MM.1S (cell line): Measurements from ENCODE around the gene VSX2.

Experiments used
- DNase-seq: peaks from one replicate; pipeline ENCODE4 v3.0.0-alpha.2; 2015
- H2AFZ ChIP-seq: fragments of 300-600 bp; sonication (generic); 2 replicates; pipeline ENCODE4 v1.6.0; 2016; ENCODE audit warnings: antibody characterized with exemption, low read length
- H3F3A ChIP-seq: fragments of 300-600 bp; sonication (generic); 2 replicates; pipeline ENCODE4 v1.6.1; 2016; ENCODE audit warnings: mild to moderate bottlenecking, antibody characterized with exemption, low read length, moderate library complexity, mixed read lengths; ENCODE audit not compliant: insufficient read depth
- H3K27ac ChIP-seq: fragments of 300-600 bp; sonication (generic); 2 replicates; pipeline ENCODE4 v1.5.1; 2016; ENCODE audit warnings: mild to moderate bottlenecking, low read length
- H3K27me3 ChIP-seq: fragments of 300-600 bp; sonication (generic); replicated peaks from 2 replicates; pipeline ENCODE4 v1.6.0; 2016; ENCODE audit warnings: low read length; ENCODE audit not compliant: insufficient read depth
- H3K36me3 ChIP-seq: fragments of 300-600 bp; sonication (generic); replicated peaks from 2 replicates; pipeline ENCODE4 v1.6.1; 2016; ENCODE audit warnings: mild to moderate bottlenecking, low read length, mixed read lengths; ENCODE audit not compliant: insufficient read depth
- H3K4me1 ChIP-seq: fragments of 300-600 bp; sonication (generic); 2 replicates; pipeline ENCODE4 v1.6.1; 2016; ENCODE audit warnings: low read length, mixed read lengths
- H3K4me2 ChIP-seq: fragments of 300-600 bp; sonication (generic); 2 replicates; pipeline ENCODE4 v1.6.0; 2016; ENCODE audit warnings: low read depth, low read length
- H3K4me3 ChIP-seq: fragments of 300-600 bp; sonication (generic); 2 replicates; pipeline ENCODE4 v1.5.1; 2016; ENCODE audit warnings: low read length, mixed read lengths
- H3K79me2 ChIP-seq: fragments of 300-600 bp; sonication (generic); 2 replicates; pipeline ENCODE4 v1.6.1; 2016; ENCODE audit warnings: mixed run types, low read length, mixed read lengths
- H3K9ac ChIP-seq: fragments of 300-600 bp; sonication (generic); 2 replicates; pipeline ENCODE4 v1.6.1; 2016; ENCODE audit warnings: low read length, mixed read lengths
- H3K9me2 ChIP-seq: fragments of 300-600 bp; sonication (generic); replicated peaks from 2 replicates; pipeline ENCODE4 v1.6.1; 2016; ENCODE audit warnings: mild to moderate bottlenecking, low read length, mixed read lengths; ENCODE audit not compliant: insufficient read depth
- H3K9me3 ChIP-seq: fragments of 300-600 bp; sonication (generic); replicated peaks from 2 replicates; pipeline ENCODE4 v1.6.1; 2016; ENCODE audit warnings: mild to moderate bottlenecking, low read length, mixed read lengths; ENCODE audit not compliant: insufficient read depth
- H4K20me1 ChIP-seq: fragments of 300-600 bp; sonication (generic); 2 replicates; pipeline ENCODE4 v1.6.1; 2016; ENCODE audit warnings: mild to moderate bottlenecking, low read length, moderate library complexity, mixed read lengths; ENCODE audit not compliant: insufficient read depth
- CTCF ChIP-seq: fragments of 300-600 bp; sonication (generic); IDR thresholded peaks from 2 replicates; pipeline ENCODE4 v1.5.1; 2016; ENCODE audit warnings: antibody characterized with exemption, low read length, mixed read lengths
- EZH2 ChIP-seq: fragments of 300-600 bp; sonication (generic); optimal IDR thresholded peaks from 2 replicates; pipeline ENCODE3; 2017; ENCODE audit warnings: low read depth, mild to moderate bottlenecking, antibody characterized with exemption, low read length, mixed read lengths
- EZH2phosphoT487 ChIP-seq: fragments of 300-600 bp; sonication (generic); IDR thresholded peaks from 2 replicates; pipeline ENCODE4 v1.6.1; 2018; ENCODE audit warnings: antibody characterized with exemption, low read length

Gene VSX2

GRCh38 chr14:74207943-74208342 is 31.3 kb upstream of the VSX2 start:
- H3K79me2 ChIP-seq, result no peaks in the 10 kb centered on the region
- no peak for DNase-seq
- H3K9me3 ChIP-seq, result no peaks in the 10 kb centered on the region
- no peaks in the 10 kb centered on the region for H3K27me3 ChIP-seq
- no peak overlapping the region for H2AFZ ChIP-seq
- no peak overlapping the region for H3K27ac ChIP-seq
- H4K20me1 ChIP-seq, result no peaks in the 10 kb centered on the region
- no peaks in the 10 kb centered on the region for H3K9me2 ChIP-seq
- TF ChIP-seq CTCF (0 out of 2 replicates have a peak, but pooled peaks have one; percentile 7), EZH2 (no peak)
- H3K9ac ChIP-seq, result no peak overlapping the region
- no peaks in the 10 kb centered on the region for H3K36me3 ChIP-seq
- H3K4me1 ChIP-seq, result no peaks in the 10 kb centered on the region
- no peak overlapping the region for H3K4me3 ChIP-seq
- no peak overlapping the region for H3K4me2 ChIP-seq
- H3F3A ChIP-seq, result no peaks in the 10 kb centered on the region

- TF ChIP-seq EZH2phosphoT487, result no peak
- no peak for TF ChIP-seq CTCF
- TF ChIP-seq EZH2, result no peak
- no peak overlapping the region for H3K4me2 ChIP-seq
- DNase-seq, result no peak
Measured at GRCh38 chr14:74208642-74209041, 30.6 kb upstream of the VSX2 start.

GRCh38 chr14:74211945-74212580 is 27.2 kb upstream of the VSX2 start:
- H3K9ac ChIP-seq, result no peak overlapping the region
- no peak for DNase-seq
- H3K9me3 ChIP-seq, result no peaks in the 10 kb centered on the region

More at GRCh38 chr14:74208642-74209041, 30.6 kb upstream of the VSX2 start:
- H3K27ac ChIP-seq, result no peak overlapping the region
- H4K20me1 ChIP-seq, result no peaks in the 10 kb centered on the region
- H3K27me3 ChIP-seq, result no peaks in the 10 kb centered on the region
- no peaks in the 10 kb centered on the region for H3F3A ChIP-seq
- H3K9me2 ChIP-seq, result no peaks in the 10 kb centered on the region
- no peaks in the 10 kb centered on the region for H3K36me3 ChIP-seq
- H3K4me3 ChIP-seq, result no peak overlapping the region
- H3K79me2 ChIP-seq, result no peaks in the 10 kb centered on the region
- no peaks in the 10 kb centered on the region for H3K9me3 ChIP-seq
- H3K4me1 ChIP-seq, result no peaks in the 10 kb centered on the region
- H3K9ac ChIP-seq, result no peak overlapping the region
- no peak overlapping the region for H2AFZ ChIP-seq

More at GRCh38 chr14:74211945-74212580, 27.2 kb upstream of the VSX2 start:
- H3K4me1 ChIP-seq, result no peaks in the 10 kb centered on the region
- no peak overlapping the region for H2AFZ ChIP-seq
- no peaks in the 10 kb centered on the region for H3K9me2 ChIP-seq
- no peak overlapping the region for H3K4me2 ChIP-seq
- H3K4me3 ChIP-seq, result no peak overlapping the region
- H3K27me3 ChIP-seq, result no peaks in the 10 kb centered on the region
- TF ChIP-seq EZH2 (no peak), CTCF (no peak), EZH2phosphoT487 (no peak)
- no peak overlapping the region for H3K27ac ChIP-seq
- no peaks in the 10 kb centered on the region for H3F3A ChIP-seq
- no peaks in the 10 kb centered on the region for H4K20me1 ChIP-seq
- no peaks in the 10 kb centered on the region for H3K79me2 ChIP-seq
- no peaks in the 10 kb centered on the region for H3K36me3 ChIP-seq
